ENCODE measurements around the gene ISM1.

GRCh38 chr20:13251904-13252297 is 30.8 kb downstream of the ISM1 start:
- TF ChIP-seq PATZ1 (CRISPR knock-in tag; IDR thresholded peaks at IDR 0.05; ENCODE audit: borderline replicate concordance) (no peak), BACH2 (CRISPR knock-in tag; IDR thresholded peaks at IDR 0.05; ENCODE audit: borderline replicate concordance) (no peak), ZFP3 (CRISPR knock-in tag; IDR thresholded peaks at IDR 0.05) (no peak), ZFP30 (CRISPR knock-in tag; IDR thresholded peaks at IDR 0.05) (no peak), ARNTL (CRISPR knock-in tag; IDR thresholded peaks at IDR 0.05; ENCODE audit: borderline replicate concordance, low read depth) (no peak), GLIS3 (CRISPR knock-in tag; IDR thresholded peaks at IDR 0.05) (no peak), ZNF565 (CRISPR knock-in tag; conservative IDR thresholded peaks at IDR 0.05; ENCODE audit: low read depth) (no peak), RARB (CRISPR knock-in tag; IDR thresholded peaks at IDR 0.05) (no peak), OSR1 (CRISPR knock-in tag; IDR thresholded peaks at IDR 0.05) (no peak), ISL1 (CRISPR knock-in tag; IDR thresholded peaks at IDR 0.05) (no peak)
- TF ChIP-seq, protein P1, sequence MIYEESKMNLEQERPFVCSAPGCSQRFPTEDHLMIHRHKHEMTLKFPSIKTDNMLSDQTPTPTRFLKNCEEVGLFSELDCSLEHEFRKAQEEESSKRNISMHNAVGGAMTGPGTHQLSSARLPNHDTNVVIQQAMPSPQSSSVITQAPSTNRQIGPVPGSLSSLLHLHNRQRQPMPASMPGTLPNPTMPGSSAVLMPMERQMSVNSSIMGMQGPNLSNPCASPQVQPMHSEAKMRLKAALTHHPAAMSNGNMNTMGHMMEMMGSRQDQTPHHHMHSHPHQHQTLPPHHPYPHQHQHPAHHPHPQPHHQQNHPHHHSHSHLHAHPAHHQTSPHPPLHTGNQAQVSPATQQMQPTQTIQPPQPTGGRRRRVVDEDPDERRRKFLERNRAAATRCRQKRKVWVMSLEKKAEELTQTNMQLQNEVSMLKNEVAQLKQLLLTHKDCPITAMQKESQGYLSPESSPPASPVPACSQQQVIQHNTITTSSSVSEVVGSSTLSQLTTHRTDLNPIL (CRISPR knock-in tag; IDR thresholded peaks at IDR 0.05; ENCODE audit: low read depth) = no peak
- TF ChIP-seq, protein P2, sequence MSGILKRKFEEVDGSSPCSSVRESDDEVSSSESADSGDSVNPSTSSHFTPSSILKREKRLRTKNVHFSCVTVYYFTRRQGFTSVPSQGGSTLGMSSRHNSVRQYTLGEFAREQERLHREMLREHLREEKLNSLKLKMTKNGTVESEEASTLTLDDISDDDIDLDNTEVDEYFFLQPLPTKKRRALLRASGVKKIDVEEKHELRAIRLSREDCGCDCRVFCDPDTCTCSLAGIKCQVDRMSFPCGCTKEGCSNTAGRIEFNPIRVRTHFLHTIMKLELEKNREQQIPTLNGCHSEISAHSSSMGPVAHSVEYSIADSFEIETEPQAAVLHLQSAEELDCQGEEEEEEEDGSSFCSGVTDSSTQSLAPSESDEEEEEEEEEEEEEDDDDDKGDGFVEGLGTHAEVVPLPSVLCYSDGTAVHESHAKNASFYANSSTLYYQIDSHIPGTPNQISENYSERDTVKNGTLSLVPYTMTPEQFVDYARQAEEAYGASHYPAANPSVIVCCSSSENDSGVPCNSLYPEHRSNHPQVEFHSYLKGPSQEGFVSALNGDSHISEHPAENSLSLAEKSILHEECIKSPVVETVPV (CRISPR knock-in tag; IDR thresholded peaks at IDR 0.05) = no peak
